Superior temporal gyrus (tissue), 1 donor: ENCODE data around the gene NUMB.

Experiments used
- DNase-seq: peaks from one replicate; pipeline ENCODE4 v3.0.0-alpha.2; 2016; ENCODE audit errors: extremely low spot score

Gene NUMB

DNA sequence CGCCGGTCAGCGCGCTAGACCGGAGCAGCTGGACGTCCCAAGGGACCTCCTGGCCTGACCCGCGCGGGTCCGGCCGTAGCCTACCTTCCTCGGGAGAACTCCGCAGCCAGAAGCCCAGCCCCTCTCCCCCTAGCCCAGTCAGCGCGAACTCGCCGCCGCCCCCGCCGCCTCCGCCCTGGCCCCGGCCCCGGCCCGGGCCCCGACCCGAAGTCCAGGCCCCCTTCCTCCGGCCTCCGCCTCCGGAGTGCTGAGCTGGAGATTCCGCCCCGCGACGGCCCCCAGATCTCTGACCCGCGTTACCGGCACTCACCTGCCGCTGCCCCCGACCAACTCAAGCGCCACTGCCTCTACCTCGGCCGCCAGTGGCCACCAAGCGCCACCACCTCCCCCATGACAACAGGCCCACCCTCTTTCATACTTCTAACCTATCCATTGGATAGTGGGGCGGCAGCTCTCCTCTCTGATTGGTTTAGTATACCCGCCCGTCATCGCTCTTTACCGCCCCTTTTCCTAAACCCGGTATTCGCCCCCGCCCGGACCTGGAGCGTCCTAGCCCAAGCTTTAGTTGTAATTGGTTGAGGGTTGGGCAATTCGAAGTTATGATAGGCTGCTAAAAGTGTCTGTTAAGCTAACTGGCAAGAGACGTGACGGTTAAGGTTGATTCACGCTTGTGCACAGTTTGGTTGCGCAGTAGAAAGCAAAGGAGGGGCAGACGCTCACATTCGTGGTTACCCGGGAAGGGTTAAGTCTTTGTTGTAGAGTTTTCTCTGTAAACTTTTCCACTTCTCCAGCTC, at the start of gene NUMB:
TSS of gene NUMB (minus strand) at position 364 of the 794 bp plus-strand sequence. CDS start 102,795 bp downstream, outside the sequence.
- peak; percentile 100 for DNase-seq

DNA sequence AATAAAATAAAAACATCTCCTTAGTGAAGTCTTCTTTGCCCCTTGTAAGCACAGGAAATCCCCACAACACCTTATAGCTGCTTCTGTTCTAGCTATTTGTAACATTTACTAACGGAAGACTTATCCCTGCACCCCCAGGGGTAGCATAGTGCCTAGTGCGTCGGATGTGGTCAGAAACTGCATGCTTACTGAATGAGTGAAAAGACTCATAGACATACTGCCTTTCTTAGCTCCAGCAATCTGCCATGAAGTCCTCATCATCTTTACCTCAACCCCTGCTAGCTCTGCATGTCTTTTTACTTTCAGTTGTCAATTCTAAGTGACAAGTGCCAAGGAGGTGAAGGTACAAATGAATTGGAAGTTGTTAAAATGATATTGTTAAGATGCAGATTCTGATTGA, 45.3 kb upstream of the NUMB start:
- no peak for DNase-seq

DNA sequence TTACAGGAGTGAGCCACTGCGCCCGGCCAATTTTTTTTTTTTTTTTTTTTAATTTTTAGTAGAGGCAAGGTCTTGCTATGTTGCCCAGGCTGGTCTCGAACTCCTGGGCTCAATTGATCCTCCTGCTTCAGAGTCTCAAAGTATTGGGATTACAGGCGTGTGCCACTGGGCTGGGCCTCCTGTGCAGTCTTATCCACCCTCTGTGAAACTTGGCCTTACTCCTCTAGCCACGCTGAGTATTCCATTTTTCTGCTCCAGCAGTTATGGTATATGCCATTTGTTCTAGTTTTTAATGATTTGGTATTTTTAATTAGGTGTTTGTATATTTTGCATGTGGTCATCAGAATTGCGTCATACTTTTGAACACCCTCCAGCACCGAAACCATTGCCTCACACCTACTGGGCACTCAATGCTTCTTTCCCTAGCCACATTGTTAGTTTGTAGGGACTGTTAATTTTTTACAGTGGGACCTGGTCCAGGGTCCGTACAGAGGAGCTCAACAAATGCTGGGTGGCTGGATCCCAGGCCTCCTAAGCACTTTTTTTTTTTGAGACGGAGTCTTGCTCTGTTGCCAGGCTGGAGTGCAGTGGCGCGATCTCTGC, 43.8 kb upstream of the NUMB start:
- DNase-seq = no peak

GRCh38 chr14:73500360-73500759, 42.0 kb upstream of the NUMB start:
- DNase-seq = no peak

DNA sequence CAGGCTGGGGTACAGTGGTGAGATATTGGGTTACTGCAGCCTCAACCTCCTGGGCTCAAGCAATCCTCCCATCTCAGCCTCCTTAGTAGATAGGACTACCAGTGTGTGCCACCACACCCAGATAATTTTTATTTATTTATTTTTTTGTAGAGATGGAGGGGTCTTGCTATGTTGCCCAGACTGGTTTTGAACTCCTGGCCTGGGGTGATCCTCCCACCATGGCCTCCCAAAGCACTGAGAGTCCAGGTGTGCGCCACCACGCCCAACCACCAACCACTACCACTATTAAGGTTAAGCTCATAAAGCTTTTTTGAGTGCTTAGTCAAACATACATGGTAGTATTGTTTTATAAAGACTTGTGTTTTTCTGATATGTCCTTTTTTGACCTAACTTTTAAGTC, 36.2 kb upstream of the NUMB start:
- DNase-seq = no peak

DNA sequence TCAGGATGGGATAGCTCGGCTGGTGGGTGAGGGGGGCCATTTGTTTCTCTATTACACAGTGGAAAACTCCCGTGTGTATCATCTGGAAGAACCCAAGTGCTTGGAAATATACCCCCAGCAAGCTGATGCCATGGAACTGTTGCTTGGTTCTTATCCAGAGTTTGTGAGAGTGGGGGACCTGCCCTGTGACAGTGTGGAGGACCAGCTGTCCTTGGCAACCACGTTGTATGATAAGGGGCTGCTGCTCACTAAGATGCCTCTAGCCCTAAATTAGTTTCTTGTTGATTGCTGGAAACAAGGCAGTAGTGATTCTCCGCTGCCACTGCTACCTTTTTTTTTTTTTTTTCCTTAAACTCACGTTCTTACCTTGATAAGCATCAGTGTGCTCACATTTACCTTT, 34.3 kb upstream of the NUMB start:
- DNase-seq = peak; percentile 6

DNA sequence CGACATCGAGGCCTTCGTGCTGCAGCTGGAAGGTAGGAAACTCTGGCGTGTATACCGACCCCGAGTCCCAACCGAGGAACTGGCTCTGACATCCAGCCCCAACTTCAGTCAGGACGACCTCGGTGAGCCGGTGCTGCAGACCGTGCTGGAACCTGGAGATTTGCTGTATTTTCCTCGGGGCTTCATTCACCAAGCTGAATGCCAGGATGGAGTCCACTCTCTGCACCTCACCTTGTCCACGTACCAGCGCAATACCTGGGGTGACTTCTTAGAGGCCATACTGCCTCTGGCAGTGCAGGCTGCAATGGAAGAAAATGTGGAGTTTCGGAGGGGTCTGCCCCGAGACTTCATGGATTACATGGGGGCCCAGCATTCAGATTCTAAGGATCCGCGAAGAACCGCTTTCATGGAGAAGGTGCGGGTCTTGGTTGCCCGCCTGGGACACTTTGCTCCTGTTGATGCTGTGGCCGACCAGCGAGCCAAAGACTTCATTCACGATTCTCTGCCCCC, 33.8 kb upstream of the NUMB start:
- DNase-seq = no peak

GRCh38 chr14:73491256-73492042, 33.1 kb upstream of the NUMB start:
- peak; percentile 33 for DNase-seq

- DNase-seq = peak; percentile 15
Observed at GRCh38 chr14:73489481-73490175, 31.3 kb upstream of the NUMB start.

- DNase-seq = no peak
Observed at GRCh38 chr14:73478684-73479083, 20.3 kb upstream of the NUMB start.

DNA sequence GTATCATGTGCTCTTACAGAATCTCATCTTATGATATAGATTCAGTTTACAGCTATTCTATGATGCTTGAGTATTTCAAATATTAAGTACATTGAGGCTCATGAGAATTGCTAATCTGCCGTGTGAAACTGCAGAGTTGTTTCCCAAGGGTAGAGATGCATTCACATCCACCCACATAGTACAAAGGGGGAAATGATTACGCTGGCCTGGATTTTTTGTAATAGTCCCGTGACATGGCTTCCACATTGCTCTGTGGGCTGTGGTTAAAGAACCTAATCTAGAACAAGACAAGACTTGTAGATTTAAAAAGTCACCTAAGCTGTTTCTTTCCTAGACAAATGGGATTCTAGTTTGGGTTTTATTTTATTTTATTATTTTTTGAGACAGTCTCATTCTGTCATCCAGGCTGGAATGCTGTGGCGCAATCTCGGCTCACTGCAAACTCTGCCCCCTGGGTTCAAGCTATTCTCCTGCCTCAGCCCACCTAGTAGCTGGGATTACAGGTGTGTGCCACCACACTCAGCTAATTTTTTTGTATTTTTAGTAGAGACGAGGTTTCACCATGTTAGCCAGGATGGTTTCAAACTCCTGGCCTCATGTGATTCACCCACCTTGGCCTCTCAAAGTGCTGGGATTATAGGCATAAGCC, 19.4 kb upstream of the NUMB start:
- no peak for DNase-seq

GRCh38 chr14:73476451-73476931, 18.1 kb upstream of the NUMB start:
- peak; percentile 66 for DNase-seq

- no peak for DNase-seq
Observed at GRCh38 chr14:73474952-73475351, 16.6 kb upstream of the NUMB start.

GRCh38 chr14:73472185-73473114, 14.1 kb upstream of the NUMB start:
- peak; percentile 92 for DNase-seq

- no peak for DNase-seq
Observed at GRCh38 chr14:73471582-73472184, 13.3 kb upstream of the NUMB start.

DNA sequence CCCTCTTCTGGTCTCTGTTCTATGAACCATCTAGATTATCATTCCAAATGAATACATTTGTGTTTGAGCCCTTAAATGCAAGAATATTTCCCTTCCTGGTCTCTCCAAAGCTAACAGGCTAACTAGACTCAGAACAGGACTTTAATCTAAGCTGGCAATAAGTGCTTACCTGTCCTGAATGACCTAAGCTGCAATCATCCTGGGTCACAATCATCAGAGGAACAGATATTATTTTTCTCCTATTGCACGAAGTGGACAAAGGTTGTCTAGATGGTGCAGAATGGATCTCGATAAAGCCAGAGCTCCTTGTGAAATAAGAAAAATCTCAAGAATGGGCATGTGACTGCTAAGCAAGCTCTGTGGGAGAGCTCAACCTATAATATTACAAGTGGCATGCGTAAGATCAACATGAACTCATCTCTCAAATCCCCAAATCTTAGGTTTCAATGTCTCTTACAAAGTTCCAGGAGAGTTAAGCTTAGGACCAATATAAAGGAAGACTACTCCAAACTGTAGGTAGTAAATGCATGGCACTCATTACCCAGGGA, 10.6 kb upstream of the NUMB start:
- no peak for DNase-seq

- DNase-seq = no peak
Observed at GRCh38 chr14:73467800-73468199, 9.5 kb upstream of the NUMB start.

DNA sequence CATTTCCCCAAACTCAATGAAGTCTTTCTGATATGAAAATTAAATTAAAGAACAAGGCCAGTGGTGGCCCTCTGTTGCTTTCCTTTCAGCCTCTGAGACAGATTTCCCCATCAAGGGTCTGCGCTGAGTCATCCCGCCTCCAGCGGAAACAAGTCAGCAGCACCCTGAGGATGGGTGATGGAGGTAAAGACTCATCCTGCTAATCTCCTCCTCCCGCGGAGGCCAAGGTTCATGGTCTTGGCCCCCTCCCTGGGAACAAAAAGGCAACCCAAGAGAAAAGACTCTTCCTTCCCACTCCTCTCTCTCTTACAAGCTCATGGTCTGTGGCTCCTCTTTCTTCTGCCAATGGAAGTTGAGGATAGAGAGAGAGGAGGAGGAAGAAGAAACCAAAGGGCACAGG, 9.0 kb upstream of the NUMB start:
- no peak for DNase-seq

DNA sequence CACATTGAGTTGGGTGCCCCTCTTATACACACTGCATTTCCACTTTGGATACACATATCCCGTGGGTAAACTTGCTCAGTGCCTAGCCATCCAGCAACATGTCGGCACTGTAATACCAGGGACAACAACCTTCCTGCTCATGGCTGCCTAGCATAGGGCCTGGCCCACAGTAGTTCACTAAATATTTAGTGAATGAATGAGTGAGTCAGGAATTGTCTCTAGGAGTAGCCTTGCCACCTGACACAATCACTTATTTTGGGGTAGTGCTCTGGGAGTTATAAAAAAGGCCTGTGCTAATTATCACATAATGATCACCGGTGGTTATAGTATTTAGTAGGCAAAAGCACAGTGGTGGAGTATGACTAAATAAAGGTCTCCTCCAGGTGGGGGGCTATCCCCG, 8.5 kb upstream of the NUMB start:
- DNase-seq = no peak
